GM18867 (cell line): Measurements from ENCODE around the gene RAPGEF5.

Experiments
- ATAC-seq: cut with Tn5 transposase; IDR thresholded peaks from one replicate; pipeline ENCODE4 v1.9.1; 2021; ENCODE audit warnings: mild to moderate bottlenecking, moderate library complexity; ENCODE audit not compliant: unreplicated experiment

RAPGEF5 gene

DNA sequence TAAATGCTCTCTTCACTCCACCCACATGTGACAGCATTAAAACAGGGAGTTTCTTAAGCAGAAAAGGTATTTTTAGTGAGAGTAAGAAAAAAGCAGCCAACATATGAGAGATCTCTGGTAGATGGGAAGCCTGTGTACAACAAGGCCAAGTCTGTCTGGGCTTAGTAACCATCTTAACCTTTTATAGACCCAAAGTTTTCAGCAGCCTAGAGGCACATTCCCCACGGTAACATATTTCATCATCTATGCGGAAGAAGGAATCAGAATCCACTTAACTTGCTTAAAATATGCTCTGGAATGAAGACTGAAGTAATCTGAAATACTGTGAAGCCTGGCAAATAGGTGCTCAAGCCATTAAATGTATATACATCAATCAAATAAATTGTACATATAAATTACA, 127.8 kb downstream of the RAPGEF5 start:
- no peak for ATAC-seq

DNA sequence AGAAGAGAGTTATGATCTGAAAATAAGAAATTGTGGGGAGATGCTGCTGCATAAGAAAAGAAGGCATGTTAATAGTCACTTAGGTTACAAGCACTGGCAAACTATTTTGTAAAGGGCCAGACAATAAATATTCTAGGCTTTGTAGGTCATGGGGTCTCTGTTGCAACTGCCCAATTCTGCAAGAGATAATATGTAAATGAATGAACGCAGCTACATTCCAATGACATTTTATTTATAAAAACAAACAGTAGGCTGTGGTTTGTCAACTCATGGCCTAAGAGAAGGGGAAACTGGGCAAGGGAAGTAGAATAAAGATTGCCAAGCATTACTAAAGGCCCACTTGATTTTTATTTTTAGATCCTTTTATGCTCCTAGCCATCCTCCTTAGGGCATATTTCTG, 133.1 kb downstream of the RAPGEF5 start:
- ATAC-seq: no peak

DNA sequence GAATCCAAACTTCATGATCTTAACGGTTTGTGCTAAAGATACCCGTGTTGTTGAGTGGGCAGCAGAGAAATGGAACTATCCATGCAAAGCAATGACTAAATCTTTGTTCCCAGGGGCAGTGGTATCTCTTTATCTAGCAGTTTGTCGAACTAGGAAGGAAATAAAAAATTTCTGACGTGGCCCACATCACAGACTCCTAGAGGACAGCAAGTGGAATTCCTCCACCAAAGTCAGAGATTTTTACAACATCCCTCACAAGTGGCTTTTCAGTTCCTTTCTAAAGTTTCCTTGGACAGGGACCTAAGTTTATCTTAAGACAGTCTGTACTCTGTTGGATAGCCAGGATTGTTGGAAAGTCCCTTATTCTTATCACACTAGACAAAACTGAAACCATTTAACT, 136.0 kb downstream of the RAPGEF5 start:
- ATAC-seq: no peak

DNA sequence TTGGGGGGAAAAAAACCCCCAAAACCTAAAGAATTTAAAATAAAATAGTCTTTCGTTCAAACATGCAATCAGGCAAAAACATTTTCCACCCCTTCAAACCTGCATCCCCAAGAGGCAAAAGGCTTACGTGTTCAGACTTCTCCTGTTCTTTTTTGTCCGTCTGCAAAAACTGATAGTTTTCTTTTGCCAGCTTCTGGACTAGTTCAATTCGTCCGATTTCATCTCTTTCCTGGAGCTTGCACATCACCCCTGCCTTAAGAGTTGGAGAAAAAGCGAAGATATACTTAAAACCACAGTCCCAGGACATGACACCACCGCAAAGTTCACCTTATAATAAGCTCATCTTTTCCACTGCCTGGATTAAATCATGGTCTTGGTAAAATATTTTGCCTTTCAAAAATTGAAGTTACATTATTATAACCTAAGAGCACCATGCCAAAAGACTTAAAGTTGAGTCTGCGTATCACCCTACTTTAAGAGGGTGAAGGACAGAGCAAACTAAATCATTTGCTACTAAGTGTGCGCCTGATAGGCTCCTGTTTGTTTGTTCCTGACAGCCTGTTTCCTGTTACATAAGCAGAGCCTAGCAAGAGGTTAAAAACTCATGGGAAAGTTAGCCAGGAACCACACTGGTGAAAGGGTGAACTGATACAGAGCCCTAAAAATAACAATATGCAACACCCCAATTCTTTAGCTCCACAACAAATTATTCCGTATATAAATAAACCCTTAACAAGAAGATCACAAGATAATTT, 137.0 kb downstream of the RAPGEF5 start:
- ATAC-seq: no peak

DNA sequence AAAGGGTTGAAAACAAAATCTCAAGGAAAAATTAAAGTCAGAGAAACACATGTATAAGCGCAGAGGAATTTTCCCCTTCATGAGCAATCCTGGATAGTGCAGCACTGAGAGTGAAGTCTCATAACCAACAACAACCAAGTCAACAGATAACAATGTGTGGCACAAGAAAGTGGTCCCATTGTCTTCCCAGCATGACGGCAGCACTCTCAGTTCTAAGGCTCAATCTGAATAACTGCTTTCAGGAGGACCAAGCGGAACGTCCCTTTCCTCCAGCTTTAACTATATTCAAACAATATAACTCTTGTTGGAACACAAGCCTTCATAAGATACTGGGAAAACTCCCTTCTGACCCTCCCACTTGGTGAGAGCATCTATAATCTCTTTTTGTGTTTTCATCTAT, 137.9 kb downstream of the RAPGEF5 start:
- no peak for ATAC-seq

DNA sequence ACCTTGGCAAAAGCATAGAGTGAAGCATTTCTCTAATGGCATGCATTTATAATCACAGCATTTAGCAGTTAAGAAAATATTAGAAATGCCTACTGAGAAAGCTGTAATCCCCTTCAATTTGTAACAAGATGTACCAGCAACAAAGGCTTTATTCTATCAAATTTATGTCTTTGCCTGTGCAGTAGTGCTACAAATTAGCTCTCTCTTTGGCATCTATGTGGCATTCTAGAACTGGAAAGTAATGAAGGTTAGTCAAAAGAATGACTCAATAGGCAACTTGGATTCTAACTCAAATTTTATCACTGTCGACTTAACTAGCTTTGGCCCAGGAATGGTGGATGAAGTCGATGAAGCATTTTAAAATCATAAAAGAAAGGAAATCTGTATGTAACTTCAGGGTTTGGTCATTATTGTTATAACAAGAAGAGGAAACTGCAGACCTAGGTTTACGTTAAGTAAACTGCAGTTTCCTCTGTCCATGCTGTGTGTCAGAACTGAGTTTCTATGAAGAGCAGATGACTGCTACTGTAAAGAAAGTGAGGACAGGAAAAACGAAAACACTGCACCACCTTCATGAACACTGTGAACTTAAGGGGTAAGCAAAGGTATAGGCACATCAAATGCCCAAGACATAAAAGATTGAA, 140.0 kb downstream of the RAPGEF5 start:
- ATAC-seq: no peak

DNA sequence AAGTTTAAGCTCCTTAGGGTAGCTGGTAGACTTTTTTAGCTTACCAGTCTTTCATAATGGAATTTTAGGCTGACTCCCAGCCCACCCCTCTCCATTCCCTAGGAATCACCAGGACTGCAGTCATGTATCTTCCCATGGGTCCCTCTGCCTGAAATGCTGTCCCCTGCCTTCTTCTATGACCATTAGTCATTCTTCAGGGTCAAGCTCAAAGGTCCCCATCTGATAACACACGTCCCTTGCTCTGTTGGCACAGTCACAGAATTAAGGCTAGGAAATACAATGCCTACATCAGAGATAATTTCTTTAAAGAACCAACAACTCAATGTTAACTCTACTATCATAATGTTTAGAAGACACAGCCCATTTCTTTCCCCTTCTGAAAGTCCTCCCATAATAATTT, 140.6 kb downstream of the RAPGEF5 start:
- no peak for ATAC-seq

DNA sequence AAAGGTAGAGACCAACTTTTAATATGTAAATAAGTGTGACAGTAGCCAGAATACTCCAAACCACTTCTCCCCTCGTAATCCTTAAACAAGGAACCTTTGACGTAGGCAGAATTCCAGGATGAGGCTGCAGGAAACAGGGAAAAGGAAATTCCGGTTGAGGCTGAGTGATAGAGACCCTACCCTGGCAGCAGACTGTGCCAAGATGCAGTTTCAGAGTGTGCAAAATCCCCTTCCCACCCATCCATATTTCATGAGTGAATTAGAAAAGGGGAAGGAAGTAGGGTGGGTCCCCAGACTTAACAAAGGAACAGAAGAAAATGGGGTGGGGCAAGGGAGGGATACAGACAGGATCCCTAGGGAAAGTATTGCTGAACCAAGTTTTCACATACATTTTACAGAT, 143.0 kb downstream of the RAPGEF5 start:
- no peak for ATAC-seq

DNA sequence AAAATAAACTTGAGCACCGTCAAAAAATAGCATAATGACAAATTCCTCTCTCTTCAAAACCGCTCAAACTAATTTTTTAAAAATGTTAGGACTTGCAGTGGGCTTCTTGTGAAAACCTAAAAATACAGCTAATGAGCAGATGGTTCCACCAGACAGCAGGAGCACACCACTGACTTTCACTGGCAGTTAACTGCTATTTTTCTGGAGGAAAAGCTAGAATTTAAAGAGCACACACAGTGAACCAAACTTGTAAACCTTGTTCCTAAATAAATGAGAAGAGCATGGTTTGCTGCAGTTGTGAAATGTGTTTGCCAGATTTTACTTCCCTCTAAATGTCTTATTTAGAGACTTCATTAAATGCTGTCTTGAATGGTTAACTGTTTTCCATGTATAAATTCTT, 143.9 kb downstream of the RAPGEF5 start:
- no peak for ATAC-seq

DNA sequence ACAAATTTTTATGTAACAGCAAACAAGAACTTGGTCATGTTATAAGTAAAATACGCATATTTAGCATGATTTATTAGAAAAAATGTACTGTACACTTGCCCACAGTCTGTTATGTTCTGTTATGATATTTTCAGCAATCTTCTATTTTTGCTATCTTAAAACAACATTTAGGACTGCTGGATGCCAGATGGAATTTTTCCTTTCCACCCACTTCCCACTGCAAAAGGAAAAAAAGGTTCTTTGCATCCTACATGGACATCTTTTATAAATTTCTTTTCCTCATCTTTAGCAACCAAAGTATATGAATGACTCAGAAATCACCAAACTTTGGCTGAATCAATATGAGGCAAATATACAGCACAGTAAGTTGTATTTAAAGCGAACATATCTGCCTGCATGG, 146.0 kb downstream of the RAPGEF5 start:
- ATAC-seq: no peak

DNA sequence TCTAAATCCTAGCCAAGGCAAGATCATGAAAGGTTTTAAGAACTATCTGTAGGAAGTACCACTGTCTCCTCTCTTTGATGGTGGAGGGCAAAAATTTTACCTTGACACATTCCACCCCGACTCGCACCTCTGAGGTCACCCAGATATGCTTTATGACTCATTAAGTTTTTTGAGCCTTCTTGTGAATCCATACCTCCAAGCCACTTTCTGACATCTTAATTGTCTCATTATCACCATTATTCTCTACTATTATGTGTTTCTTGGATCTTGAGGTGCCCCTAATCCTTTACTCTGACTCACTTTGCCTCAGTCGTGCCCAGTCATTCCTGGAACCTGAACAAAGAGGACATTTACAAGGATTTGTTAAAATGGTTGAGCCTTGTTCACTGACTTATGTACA, 146.6 kb downstream of the RAPGEF5 start:
- ATAC-seq: no peak

DNA sequence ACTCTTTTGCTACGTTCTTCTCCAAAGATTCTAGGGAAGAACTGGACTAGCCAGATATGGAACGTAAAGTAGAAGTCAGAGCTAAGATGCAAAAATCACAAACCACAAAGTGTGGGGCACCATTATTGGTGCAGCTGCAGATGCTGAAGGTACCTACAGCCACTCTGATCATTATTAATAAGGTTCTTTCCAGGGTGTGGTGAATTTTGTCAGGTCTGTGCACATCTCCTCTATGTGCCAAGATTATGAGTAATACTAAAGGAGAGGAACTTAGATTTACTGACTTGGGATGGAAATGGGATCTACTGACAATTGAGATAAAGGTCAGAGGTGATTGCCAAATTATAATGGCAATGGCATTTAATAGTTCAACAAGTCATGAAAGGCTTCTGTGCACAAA, 148.2 kb downstream of the RAPGEF5 start:
- no peak for ATAC-seq

DNA sequence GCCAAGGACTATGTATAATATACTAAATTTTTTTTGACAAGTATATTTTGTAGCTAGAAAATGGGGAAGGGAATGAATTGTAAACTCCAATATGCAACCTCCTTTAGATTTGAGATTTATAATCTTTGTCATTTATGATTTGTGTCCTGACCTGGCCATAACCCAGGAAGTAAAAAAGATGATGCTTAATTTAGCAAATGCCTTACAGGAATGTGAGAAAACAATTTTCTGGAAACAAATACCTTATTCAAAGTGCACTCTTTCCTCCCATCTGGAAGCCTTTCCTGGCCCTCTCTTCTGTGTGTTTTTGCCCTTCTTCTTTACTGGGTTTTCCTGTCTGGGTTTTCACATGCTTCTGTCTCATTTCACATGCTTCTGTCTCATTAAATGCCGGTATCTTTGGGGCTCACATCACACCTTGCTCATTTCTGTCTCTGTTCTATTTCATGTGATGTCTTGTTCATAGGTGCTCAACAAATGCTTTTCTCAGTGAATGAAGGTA, 149.2 kb downstream of the RAPGEF5 start:
- no peak for ATAC-seq

DNA sequence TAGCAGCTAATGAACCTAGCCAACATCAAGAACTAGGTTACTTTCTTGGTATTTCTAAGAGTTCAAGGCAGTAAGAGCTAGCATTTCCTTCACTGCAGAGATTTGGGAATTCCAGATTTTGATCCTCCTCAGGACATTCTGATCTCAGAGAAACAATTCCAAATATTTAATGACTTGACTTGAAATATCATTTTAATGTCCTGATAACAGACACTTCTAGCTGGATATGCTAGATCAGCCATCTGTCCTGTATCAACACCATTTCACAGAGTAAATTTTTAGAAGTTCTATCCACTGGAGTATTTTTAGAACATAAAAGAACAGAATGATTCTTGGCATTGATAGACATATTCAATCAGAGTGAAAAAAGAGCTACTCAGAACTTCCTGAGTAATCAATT, 151.3 kb downstream of the RAPGEF5 start:
- no peak for ATAC-seq

DNA sequence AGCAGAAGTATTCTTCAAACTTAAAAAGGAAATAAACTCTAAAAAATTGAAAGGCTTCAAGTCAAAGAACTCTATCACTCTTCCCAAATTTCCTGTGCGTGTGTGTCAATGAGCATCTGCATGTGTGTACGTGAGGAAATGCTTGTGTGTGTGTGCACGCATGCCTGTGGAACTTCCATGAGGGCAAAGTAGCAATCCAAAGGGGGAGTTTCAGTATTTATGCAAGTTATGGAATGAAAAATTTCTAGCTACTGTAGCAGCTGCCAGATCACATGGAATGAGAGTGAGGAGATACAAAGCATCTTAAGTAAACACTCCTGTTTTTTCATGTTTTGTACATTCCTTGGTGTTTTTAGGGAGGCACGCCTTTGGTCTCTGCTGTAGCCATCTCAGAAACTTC, 152.6 kb downstream of the RAPGEF5 start:
- no peak for ATAC-seq

DNA sequence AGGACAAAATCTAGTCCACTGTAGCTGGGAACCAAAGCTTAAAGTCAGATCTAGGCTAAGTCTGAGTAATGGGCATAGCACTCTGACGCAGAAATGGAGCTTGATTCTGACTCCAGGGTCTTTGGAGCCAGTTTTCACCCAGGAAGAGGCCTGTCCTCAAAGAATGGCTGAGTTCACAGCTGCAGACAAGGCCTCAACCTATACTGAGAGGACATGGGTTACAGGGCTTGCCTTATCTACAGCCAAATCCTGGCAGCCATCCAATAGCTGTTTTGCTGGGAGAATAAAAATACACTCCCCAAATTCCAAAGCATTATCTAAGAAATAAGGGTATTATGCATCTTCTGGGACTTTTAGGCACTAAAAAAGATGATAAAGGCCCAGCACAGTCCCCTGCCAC, 154.8 kb downstream of the RAPGEF5 start:
- no peak for ATAC-seq

DNA sequence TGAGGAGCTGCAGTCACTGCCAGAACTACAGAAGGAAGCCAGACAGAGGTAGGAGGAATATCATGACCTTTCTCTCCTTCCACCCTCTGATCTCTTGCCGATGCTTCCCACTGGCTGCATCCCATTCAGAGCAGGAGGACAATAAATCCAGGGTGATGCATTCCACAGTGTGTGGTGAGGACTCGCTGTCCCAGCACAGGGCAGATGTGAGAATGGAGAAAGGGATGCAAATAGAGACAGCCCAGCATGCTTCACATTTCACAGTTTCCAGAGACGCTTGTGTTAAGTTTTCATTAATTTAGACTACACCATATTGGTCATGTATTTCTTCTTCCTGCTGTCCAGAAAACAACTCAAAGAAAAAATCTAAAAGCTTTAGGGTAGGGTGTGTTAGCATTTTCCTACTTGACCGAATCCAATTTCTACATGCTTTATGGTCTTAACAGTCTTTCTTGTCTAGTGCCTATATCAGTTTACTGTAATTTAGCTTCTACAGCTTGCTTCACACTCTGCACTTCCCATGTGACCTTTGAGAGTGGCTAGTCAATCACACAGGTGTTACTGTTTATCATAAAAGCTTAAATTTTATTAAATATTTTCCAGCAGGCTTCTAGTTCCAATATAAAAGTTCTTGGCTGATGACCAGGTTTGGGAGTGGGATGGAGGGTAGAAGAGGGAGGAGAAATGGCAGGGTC, 155.6 kb downstream of the RAPGEF5 start:
- ATAC-seq: no peak

DNA sequence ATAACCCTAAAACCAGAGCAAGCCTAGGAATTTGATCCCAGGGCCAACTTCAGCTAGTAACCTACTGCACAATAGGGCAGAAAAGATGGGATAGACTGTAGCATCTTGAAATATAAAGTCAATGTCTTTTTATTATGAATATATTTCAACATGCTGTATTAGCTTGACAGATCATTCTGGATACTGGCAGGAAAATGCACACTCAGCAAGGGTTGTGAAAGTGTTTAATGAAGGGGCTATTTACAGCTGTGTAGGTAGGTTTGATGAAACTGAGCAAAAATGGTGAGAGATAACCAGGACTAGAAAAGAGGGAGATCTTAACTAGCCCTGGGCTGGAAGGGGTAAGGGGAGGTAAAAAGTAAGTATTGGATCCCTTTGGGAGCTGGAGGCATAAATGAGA, 156.2 kb downstream of the RAPGEF5 start:
- ATAC-seq: no peak

DNA sequence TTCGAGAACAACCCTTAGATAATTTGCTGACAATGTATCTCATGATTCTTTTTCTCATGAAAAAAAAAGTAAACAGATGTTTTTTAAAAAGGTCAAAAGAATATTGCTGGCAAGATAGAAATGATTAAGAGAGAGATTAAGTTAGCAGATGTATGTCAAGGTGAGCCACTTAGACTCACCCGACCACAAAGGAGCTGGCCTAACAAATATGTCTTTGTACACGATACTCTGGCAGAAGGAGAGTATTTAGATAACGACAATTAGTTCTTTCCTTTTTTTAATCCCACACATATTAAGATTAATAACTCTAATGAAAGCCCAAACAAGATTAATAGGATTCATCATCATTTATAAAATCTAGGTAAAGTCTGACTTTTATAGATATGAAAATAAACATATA, 156.7 kb downstream of the RAPGEF5 start:
- ATAC-seq: no peak

DNA sequence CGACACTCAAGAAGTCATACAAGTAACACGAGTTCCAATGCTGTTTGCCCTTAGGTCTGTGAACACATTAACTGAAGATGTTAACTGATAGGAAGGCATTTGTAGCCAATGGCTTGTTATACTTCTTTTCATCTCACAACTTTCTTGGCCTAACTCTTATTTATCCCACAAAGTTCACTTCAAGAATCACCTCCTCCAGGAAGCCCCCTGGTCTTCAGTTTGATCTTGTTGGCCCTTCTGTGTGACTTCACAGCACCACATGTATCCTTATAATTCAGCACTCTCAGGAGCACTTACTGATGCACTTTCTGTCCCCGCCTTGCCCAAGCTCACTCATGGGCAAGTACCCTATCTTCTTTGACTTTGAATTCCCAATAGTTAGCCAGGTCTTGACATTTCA, 159.6 kb downstream of the RAPGEF5 start:
- no peak for ATAC-seq

DNA sequence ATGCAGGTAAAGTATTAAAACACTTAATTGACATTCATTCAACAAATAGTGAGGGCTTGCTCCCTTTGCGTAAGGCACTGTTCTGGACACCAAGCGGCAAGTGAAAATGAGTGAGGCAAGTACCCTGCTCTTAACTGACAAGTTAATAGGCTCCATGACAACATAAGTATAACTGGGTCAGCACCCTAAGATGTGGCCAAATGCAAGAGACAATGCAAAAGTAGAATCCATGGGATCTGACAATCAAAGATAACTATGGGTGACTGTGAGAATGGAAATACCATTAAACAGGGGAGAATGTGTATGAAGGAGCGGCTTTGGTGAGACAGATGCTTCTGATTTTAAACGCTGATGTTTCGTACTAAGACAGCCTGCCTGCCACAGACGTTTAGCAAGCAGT, 160.5 kb downstream of the RAPGEF5 start:
- ATAC-seq: no peak
